RKO (cell line): ENCODE measurements around the gene NOTCH2.
A peak's percentile ranks its signal among the peaks of the same experiment; 100 is the strongest.

Experiments
- DNase-seq: peaks from one replicate; pipeline ENCODE4 v3.0.0-alpha.2; 2016; ENCODE audit warnings: low spot score

Gene NOTCH2

DNA sequence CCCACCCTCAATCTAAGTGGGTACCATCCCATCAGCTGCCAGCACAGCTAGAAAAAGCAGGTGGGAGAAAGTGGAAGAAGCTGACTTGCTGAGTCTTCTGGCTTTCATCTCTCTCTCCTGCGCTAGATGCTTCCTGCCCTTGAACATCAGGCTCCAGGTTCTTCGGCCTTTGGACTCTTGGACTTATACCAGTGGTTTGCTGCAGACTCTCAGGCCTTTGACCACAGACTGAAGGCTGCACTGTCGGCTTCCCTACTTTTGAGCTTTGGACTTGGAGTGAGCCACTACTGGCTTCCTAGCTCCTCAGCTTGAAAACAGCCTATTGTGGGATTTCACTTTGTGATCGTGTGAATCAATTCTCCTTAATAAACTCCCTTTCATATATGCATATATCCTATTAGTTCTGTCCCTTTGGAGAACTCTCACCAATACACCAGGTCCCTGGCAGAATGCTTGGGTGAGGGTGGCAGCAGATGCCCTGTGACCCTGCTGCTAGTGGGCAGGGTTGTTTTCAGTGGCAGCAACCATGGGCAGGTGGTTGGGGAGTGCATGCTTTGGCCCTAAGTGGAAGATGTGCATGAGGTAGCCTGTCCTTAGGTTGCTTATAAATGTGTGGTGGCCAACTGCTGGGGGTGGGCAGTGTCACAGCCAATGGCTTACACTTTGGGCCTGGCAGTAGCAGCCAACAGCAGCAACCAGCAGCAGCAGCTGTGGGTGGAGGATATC, 162.4 kb downstream of the NOTCH2 start:
- no peak for DNase-seq

DNA sequence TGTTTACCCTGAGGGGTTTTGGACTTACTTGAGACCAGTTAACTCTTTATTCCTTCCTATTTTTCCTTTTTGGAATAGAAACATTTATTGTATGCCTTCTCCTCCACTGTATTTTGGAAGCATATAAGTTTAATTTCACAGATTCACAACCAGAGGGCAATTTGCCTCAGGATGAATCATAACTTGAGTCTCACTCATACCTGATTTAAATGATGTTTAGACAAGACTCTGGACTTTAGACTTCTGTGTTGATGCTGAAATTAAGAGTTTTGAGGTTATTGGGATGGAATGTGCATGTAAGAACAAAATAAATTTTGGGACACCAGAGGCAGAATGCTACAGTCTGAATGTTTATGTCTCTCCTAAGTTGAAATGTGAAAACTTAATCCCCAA, 166.0 kb downstream of the NOTCH2 start:
- peak; percentile 7 for DNase-seq

DNA sequence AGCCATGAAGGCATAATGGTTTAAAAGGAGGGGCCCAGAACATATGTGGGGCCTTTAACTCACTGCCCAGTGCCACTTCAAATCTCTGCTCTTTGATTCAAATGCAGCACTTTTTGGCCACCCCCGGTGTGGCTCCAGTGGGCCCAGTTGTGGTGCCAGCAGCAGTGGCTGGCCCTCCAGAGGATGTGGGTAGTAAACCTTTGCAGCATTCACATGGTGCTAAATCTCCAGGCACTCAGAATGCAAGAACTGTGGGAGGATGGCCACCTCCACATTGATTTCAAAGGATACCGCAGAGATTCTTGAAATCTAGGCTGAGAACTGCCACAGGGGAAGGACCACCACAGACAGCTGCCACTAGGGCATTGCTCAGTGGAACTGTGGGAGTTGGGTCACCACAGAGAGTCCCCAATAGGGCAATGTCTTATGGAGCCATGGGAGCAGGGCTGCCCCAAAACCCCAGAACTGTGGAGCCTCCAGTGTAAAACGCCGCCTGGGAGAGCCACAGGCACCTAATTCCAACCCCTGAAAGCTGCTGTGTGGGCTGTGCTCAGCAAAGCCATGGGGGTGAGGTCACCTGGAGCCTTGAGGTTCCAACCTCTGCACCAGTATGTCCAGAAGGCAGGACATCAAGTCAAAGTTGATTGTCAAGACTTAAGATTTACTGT, 166.6 kb downstream of the NOTCH2 start:
- no peak for DNase-seq

DNA sequence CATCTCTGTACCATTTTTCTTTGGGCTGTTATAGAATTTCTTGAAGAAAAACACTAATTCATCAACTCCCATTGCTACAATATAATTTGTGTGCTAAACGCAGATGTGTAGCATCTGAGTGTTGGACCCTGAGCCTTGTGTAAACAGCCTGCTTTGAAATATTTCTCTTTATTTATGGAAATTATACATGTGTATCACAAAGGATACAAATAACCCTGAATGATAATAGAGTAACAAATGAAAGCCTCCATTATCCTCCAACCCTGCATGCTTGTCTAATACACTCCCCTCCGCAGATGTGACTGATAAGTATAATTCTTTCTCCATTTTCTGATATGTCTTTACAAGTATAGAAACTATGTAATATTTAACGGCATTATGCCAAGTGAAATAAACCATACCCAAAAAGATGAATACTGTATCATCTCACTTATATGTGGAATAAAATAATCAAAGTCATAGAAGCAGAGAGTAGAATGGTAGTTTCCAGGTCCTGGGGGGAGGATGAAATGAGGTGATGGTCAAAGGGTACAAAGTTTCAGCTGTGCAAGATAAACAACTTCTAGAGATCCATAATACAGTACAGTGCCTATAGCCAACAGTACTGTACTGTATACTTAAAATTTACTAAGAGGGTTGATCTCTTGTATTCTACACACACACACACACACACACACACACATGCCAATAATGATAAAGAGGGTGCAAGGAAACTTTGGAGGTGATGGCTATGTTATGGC, 170.3 kb downstream of the NOTCH2 start:
- no peak for DNase-seq

DNA sequence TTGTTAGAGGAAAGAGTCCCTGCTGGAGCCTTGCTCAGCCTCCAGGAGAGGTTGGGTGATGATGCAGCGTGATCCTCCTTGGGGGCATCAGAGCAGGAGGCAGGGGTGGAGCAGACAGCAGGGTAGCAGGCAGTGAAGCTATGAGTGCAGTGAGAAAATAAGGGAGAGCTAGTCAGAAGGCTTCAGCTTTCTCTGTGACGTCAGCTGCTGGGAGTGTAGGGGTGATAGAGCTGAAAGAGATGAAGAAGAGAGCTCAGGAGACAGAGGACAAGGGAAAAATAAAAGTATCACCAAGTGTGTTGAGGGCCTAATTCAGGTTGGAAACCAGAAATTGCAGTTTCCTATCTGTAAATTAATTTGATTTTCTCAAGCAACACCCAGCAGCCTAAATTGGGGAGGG, 170.9 kb downstream of the NOTCH2 start:
- no peak for DNase-seq

DNA sequence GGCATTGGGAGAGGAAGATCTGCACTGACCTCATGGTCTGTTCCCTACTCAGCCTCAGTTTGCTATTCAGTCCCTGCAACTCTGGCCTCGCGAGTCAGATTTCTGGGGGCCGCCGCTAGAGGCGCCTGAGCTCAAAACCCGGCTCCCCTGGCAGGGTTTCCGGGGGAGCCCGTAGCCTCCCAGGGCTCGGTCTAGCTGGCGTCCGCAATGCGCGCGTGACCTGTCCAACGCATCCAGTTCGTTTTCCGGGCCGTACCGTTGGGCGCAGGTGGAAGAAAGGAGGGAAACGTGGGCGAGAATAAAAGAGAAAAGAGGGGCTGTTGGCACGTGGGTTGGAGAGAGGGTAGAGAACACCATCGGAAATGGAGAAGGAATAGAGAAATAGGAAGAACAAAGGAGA, 173.2 kb downstream of the NOTCH2 start, which contains the start of gene ADAM30:
Gene ADAM30 (minus strand): TSS at position 213 of the 400 bp plus-strand sequence. CDS start 179 bp downstream, at position 34.
- DNase-seq = no peak

DNA sequence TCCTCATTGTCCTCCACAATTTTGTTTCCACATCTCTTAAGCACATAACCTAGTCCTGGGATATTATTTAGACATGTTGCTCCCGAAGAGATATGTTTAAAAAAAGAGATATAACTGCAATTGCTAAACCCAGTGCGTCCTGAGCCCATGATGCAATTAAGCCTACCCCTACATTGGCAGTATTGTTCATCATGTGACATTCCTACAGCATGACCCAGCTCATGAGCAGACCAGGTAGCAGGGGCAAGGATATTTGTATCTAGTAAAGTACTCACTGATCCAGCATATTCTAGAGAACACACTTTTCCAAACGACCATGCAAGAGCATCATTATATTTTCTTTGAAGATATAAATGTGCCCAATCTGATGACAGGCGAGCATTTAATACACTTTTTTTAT, 174.4 kb downstream of the NOTCH2 start:
- no peak for DNase-seq

DNA sequence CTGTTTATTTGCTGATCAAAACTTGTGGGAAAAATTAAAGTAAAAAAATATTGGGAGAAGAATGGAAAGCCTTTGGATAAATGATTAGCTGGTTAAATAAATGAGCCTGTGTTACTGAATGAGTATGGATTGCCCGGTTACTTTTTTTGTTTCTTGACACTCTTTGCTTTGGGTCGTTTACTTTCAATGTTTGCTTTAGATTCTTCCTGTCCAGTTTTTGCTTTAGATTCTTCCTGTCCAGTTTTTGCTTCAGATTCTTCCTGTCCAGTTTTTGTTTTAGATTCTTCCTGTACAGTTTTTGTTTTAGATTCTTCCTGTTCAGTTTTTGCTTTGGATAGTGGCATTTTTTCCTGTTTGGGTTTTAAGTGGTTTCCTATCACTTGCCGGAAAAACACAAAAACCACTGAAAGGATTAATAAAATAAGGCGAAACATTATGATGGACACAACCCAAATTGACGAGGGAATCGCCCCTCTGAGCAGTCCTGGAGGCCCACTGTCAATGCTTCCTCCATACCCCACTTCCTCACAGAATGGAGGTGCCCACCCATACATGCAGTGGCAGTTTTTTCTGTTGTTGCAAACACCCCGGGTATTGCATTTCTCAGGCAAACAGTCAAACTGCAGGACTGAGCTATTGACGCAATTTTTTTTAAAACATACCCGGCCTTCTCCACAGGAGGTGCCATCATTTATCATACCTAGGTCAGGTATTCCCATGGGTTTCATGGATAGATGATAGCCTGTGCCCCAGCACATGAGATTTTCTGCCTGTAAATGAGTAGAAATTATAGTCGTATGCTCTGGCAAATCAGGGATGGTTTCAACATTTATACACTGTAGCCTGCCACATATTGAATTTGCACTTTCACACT, 175.4 kb downstream of the NOTCH2 start:
- no peak for DNase-seq

DNA sequence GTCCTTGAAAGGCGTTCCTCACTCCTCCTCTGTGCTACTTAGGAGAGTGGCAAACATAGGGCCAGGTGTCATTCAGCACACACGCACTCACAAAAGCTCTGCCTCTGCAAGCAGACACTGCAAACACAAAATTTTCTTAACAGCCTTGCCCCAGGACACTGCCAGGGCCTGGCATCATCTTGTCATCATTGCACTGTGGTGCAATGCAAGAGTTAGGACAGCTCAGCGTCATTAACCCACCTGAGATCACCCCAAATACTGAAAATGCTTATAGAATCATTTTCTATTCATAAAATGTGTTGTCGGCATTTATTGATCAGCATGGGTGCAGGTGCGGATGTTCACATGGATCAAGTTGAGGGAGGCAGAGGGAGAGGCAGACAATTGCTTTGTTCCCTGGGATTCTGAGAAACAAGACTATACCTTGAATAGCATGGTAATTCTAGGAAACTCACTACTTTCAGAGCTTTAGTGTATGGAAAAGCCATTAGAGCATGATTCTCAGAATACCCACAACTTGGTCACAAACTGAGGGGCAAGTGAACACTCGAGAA, 176.1 kb downstream of the NOTCH2 start:
- no peak for DNase-seq

DNA sequence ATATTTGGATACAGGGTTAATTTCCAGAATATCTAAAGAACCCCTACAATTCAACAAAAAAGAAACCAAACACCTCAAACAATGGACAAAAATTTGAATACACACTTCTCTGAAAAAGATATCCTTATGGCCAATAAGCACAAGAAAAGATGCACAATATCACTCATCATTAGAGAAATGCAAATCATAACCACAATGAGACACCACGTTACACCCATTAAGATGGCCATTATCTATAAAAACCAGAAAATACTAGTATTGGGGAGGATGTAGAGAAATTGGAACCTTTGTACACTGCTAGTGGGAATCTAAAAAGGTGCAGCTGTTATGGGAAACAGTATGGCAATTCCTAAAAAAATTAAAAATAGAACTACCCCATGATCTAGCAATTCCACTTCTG, 178.1 kb downstream of the NOTCH2 start:
- DNase-seq = no peak

DNA sequence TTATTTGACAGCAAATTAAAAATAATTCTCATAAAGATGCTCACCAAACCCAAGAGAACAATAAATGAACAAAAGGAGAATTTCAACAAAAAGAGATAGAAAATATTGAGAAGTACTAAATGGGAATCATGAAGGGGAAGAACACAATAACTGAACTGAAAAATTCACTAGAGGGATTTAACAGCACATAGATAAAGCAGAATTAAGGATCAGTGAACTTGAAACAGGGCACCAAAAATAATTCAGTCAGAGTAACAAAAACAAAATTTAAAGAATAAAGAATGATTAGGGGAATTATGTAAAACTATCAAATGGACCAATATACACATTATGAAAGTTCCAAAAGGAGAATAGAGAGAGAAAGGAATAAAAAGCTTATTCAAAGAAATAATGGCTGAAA, 181.0 kb downstream of the NOTCH2 start:
- no peak for DNase-seq

DNA sequence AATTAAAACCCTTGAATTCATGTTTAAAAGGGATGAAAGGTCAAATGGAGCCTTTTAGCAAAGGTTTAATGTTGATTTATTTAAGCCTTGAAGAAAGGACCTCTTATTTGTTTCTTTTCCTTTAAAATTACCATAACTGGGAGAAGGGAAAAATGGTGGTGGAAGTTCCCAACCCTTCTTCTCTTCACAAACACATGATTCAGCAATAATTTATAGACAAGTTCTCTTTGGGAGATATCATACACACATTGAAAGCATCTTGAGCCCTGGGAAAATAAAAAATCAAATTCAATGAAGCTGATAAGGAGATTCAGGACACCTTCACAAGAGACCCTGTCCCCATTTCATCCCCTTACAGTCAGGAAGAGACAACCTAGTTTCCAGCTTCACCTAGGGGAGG, 182.0 kb downstream of the NOTCH2 start:
- no peak for DNase-seq

DNA sequence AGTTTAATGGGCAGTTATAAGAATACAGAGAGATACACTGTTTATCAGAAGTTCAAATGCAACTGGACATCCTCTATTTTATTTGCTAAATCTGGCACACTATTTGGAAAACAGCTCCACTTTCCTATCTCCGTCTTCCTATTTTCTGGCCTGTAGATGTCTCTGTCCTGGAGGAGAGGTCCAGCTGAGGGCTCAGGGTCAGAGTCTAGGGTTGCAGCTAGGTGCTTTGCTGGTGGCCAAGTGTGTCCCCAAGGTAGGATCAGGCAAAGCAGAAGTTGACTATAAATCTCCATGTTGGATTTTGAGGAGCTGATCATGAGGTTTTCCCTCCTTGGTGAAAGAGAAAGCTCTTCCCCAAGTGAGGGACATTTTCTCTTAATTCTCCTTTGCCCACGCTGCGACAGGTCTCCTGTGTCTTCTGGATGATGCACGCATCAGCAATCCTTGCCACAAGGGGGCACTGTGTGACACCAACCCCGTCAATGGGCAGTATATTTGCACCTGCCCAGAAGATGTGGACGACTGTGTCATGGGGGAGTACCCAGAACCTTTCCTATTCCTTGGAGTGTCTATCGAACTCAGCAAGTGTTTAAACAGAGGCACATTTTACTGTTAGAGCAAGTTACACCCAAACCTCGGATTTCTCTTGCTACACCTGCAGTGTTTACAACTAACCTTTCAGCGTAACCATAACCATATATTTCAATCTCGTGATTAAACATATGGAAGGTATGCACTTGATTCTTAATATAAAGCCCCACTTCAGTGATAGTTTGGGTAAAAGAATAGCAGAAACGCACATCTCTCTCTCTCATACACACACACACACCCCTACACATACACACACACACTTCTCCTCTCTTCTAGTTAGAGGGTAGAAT, 183.3 kb downstream of the NOTCH2 start:
- no peak for DNase-seq

DNA sequence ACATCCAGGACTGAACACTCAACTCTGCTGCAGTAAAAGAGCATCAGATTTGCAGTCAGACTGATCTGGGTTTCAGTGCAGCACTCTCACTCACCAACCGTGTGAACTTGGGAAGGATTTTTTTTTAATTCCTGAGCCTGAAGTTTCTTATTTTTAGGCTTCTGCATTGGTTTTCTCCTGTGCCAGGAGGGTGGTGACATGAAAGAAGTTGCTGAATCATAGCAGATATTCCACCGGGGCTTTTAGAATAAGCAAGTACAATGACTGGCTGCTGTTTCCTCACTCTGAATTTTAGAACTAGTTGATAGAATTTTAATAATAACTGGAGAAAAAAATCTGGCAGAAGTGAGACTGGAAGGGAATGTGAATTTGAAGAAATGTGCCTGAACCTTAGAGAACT, 184.8 kb downstream of the NOTCH2 start:
- DNase-seq = no peak

DNA sequence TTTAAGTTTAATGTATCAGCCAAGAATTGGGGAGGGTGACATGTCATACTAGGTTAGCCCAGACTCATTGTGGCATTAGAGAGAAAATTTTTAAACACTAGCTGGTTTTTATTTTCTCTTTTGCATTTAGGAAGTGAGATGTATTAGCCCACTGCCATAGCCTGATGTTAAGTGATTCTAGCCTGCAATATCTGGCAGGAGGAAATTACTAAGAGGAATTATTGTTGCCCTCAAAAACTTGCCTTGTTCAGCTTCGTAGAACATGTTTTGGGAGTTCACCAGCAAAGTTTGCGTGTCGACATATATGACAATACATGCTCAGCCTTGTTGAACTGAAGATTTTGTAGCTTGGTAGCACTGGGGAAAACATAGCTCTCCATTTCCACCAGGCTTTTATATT, 185.6 kb downstream of the NOTCH2 start:
- no peak for DNase-seq

DNA sequence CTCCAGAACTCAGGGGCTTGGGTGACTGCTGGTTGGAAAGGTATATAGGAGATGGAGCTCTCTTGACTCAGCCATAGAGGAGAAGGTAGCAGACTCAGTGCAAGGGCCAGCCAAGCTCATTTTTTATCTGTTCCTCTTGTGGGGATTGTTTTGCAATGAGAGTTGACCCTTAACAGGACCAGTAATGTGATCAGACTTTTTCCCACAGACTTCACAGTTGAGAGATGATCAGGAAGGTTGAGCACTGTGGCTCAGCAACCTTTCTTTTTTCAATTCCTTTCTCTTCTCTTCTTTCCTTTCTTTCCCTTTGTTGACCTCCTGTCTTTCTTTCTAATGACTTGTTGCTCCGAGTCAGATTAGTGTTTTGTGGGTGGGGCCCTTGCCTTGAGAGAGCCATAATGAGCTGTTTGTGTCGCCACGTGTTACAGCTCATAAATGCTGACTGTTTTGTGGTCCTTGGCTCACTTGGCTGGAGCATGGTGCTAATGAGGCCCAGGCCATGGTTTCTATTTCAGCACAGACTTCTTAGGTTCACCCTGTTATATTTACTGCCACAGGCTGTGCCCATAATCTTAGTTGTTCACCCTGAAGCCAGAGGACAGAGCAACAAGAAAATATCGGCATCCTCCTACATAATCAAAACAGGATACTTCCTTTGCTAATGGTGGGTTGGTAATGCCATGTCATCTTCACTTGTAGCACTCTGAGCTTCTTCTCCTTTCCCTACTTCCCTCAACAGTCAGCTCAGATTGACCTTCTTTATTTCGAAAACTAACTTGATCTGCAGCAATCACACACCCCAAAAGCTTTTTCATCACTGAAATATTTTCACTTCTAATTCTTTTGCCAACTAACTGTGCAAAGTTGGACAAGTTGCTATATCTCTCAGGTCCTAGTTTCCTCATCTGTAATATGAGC, 187.1 kb downstream of the NOTCH2 start:
- DNase-seq = no peak

DNA sequence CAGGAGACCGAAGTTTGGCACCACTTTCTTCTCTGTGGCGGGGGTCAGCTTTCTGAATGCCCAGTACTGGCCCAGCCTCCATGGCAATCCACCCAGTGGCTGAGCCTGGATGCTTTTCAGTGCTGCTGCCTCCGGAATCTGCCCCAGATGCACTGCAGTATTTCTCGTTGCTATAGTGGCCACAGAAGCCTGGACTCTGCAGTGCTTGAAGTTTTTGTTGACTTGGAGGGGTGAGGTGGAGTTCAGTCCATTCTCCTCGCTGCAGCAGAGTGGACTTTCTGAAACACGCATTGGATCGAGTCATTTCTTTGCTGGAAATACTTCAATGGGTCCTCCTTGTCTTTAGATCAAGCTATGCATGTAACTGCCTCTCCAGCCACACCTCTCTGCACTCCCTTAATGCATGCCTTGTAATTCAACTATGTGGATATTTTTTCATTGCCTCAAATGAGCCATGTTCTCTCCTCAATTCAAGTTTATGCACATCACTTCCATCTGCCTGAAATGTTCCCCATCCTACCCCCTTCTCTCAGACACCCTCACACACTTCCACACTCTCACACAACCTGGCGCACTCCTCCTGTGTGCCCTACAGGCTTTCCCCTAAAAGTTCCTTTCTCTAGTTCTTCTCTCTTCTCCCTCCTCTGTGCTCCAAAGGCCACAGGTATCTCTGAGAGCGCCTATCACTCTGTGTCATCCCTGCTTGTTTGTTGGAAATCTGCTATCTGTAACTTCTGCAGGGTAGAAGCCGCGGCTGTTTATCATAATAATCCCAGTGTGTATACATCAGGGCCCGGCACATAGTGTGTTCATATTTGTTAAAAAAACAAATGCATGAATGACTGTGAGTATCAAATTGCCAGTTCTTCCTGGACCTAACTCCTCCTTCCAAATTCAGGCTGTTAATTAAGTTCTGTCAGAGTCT, 189.7 kb downstream of the NOTCH2 start:
- DNase-seq = no peak

DNA sequence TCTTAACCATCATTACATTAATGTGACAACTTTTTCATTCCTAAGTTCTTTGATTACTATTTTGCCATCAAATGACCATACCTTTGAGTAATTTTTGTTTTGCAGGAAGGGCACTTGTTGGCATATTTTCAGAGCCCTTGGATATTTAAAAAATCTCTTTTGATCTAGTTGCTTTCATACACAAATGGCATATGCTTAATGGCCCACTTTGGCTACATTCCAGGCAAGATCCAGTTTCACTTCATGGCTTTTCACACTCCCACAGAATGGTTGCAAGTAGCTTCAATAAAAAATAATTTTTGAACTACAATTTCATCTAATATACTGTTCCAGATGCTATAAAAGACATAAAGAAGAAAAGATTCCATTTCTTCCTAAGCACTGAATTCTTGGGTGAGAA, 191.3 kb downstream of the NOTCH2 start:
- no peak for DNase-seq

DNA sequence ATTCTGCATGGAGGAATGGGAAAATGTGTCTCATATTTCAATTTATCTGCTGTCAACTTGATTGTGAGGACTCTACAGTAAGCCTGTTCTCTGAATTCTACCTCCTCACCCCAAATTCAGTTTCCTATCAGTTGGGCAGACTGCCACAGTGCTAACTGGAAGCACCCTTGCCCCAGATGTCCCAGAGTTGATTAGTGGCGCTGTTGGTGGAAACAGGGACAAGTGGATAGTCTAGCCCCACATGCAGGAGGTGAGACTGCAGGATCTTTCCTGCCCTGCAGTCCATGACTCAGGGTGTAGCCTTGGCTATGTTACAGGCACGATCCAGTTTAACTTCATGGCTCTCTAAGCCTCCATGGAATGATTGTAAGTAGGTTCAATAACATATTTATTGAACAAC, 195.3 kb downstream of the NOTCH2 start:
- DNase-seq = no peak
